ENCODE data around the gene FGF23.

DNA sequence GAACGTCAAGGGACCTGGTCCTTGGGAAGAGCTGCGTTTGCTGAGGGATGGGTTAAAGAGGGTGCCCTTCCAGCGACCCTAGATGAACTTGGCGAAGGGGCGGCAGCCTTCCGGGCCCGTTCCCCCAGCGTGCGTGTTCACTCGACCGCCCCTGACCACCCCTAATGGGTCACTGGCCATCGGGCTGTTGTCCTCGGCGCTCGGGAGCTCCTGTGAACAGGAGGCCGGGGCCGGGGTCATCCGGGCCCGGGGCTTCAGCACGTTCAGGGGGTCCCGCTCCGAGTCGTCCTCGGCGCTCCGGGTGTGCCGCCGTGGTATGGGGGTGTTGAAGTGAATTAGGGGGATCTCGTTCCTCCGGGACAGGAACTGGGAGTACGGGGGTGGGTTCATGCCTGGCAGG lies 9.2 kb downstream of the FGF23 start:
- no peak for TF ChIP-seq EZH2 (IDR thresholded peaks at IDR 0.05; ENCODE audit: borderline replicate concordance, insufficient read depth, low read length, poor library complexity, severe bottlenecking)
- TF ChIP-seq EP300 (conservative IDR thresholded peaks at IDR 0.05; ENCODE audit: poor library complexity, severe bottlenecking): no peak
- TF ChIP-seq, protein P1, sequence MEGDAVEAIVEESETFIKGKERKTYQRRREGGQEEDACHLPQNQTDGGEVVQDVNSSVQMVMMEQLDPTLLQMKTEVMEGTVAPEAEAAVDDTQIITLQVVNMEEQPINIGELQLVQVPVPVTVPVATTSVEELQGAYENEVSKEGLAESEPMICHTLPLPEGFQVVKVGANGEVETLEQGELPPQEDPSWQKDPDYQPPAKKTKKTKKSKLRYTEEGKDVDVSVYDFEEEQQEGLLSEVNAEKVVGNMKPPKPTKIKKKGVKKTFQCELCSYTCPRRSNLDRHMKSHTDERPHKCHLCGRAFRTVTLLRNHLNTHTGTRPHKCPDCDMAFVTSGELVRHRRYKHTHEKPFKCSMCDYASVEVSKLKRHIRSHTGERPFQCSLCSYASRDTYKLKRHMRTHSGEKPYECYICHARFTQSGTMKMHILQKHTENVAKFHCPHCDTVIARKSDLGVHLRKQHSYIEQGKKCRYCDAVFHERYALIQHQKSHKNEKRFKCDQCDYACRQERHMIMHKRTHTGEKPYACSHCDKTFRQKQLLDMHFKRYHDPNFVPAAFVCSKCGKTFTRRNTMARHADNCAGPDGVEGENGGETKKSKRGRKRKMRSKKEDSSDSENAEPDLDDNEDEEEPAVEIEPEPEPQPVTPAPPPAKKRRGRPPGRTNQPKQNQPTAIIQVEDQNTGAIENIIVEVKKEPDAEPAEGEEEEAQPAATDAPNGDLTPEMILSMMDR (IDR thresholded peaks at IDR 0.05; ENCODE audit: poor library complexity, severe bottlenecking): no peak
- no peak for TF ChIP-seq POLR2AphosphoS5 (IDR thresholded peaks at IDR 0.05)
- TF ChIP-seq RAD21 (conservative IDR thresholded peaks at IDR 0.05): no peak
- no peak for TF ChIP-seq REST (IDR thresholded peaks at IDR 0.05; ENCODE audit: borderline replicate concordance)
- no peak for TF ChIP-seq TAF1 (IDR thresholded peaks at IDR 0.05; ENCODE audit: low read depth)
- no peak for TF ChIP-seq MXI1 (conservative IDR thresholded peaks at IDR 0.05; ENCODE audit: poor library complexity, severe bottlenecking)

All from neural cell (in vitro differentiated cells).